Measurements from ENCODE around the gene EIF4E3. TPM values are rescaled to one million over a fixed set of nuclear protein-coding genes. Genes with fewer than 3 reads are reported as not detected.

EIF4E3 gene
- total RNA-seq (10 to 100 TPM; 40.7 to 42.5 (median 41.1) TPM), polyA plus RNA-seq (25.0 TPM)
- long read RNA-seq, donor 1, full-length matches to known transcripts = 204 of 244 reads
- long read RNA-seq, donor 1, partial matches to known transcripts = 4 of 244 reads
- long read RNA-seq, donor 1, other reads (novel, unspliced or antisense) = 36 of 244 reads
- long read RNA-seq, donor 2, full-length matches to known transcripts = 58 of 65 reads
- long read RNA-seq, donor 2, partial matches to known transcripts = 2 of 65 reads
- long read RNA-seq, donor 2, other reads (novel, unspliced or antisense) = 5 of 65 reads
- long read RNA-seq, donor 3, partial matches to known transcripts = 10 of 30 reads
- long read RNA-seq, donor 3, other reads (novel, unspliced or antisense) = 16 of 30 reads
- long read RNA-seq, donor 4, full-length matches to known transcripts = 86 of 105 reads
- long read RNA-seq, donor 4, partial matches to known transcripts = 1 of 105 reads
- long read RNA-seq, donor 4, other reads (novel, unspliced or antisense) = 18 of 105 reads

GRCh38 chr3:71725271-71725991 is at the start of gene EIF4E3:
Gene EIF4E3 (minus strand): TSS chr3:71725402. CDS start chr3:71725367, 35 bp downstream.
- 2% methylated on average over 80 of the region's 80 CpGs for WGBS
- H3K27ac ChIP-seq (ENCODE audit: low read length) = peak within 1 kb of the TSS; percentile 58
- H3K9me3 ChIP-seq (ENCODE audit: control insufficient read depth, low read length) = no peaks in the 10 kb centered on the region
- H3K4me1 ChIP-seq (ENCODE audit: control insufficient read depth, insufficient read depth, low read length) = peaks cover 7% of the 10 kb centered on the region
- intact Hi-C loops (cut with DNase I) = loop anchor here in 3 of 4 donors (10.0 kb wide), 1 partner anchor 1099 kb away; no protein-coding TSS in a partner anchor
- H3K4me3 ChIP-seq (ENCODE audit: low read length) = peak within 1 kb of the TSS; percentile 85
- H3K27me3 ChIP-seq (ENCODE audit: control insufficient read depth, insufficient read depth) = no peaks in the 10 kb centered on the region
- peak; percentile 64 to 68 for ATAC-seq
- peak; percentile 45 to 79 (median 71) for DNase-seq

- WGBS = 45% methylated on average over 1 of the region's 1 CpG
- no peaks in the 10 kb centered on the region for H3K9me3 ChIP-seq (ENCODE audit: control insufficient read depth, low read length)
- ATAC-seq (no peak), DNase-seq (no peak)
- H3K4me3 ChIP-seq (ENCODE audit: low read length) = no peak overlapping the region
- H3K27me3 ChIP-seq (ENCODE audit: control insufficient read depth, insufficient read depth) = peaks cover 2% of the 10 kb centered on the region
- H3K4me1 ChIP-seq (ENCODE audit: control insufficient read depth, insufficient read depth, low read length) = no peaks in the 10 kb centered on the region
- H3K27ac ChIP-seq (ENCODE audit: low read length) = no peak overlapping the region
- intact Hi-C loops (cut with DNase I) = no loop called here
Measured at GRCh38 chr3:71771884-71772283, 46.7 kb upstream of the EIF4E3 start.

- ATAC-seq (no peak), DNase-seq (no peak)
- no peaks in the 10 kb centered on the region for H3K4me1 ChIP-seq (ENCODE audit: control insufficient read depth, insufficient read depth, low read length)
- H3K4me3 ChIP-seq (ENCODE audit: low read length) = no peak overlapping the region
- intact Hi-C loops (cut with DNase I) = no loop called here
- WGBS = 65% methylated on average over 5 of the region's 5 CpGs
- H3K9me3 ChIP-seq (ENCODE audit: control insufficient read depth, low read length) = no peaks in the 10 kb centered on the region
- peaks cover 2% of the 10 kb centered on the region for H3K27me3 ChIP-seq (ENCODE audit: control insufficient read depth, insufficient read depth)
- H3K27ac ChIP-seq (ENCODE audit: low read length) = no peak overlapping the region
Measured at GRCh38 chr3:71771126-71771525, 45.9 kb upstream of the EIF4E3 start.

- Histone ChIP-seq H3K27me3 (ENCODE audit: control insufficient read depth, insufficient read depth) (no peaks in the 10 kb centered on the region), H3K4me1 (ENCODE audit: control insufficient read depth, insufficient read depth, low read length) (no peaks in the 10 kb centered on the region), H3K4me3 (ENCODE audit: low read length) (no peak overlapping the region), H3K9me3 (ENCODE audit: control insufficient read depth, low read length) (no peaks in the 10 kb centered on the region), H3K27ac (ENCODE audit: low read length) (no peak overlapping the region)
- no peak for DNase-seq
- intact Hi-C loops (cut with DNase I) = no loop called here
- 60% methylated on average over 5 of the region's 5 CpGs for WGBS
- no peak for ATAC-seq
Measured at GRCh38 chr3:71763426-71763825, 38.2 kb upstream of the EIF4E3 start.

- DNase-seq (no peak), ATAC-seq (no peak)
- intact Hi-C loops (cut with DNase I) = no loop called here
- H3K4me1 ChIP-seq (ENCODE audit: control insufficient read depth, insufficient read depth, low read length) = no peaks in the 10 kb centered on the region
- no peak overlapping the region for H3K27ac ChIP-seq (ENCODE audit: low read length)
- H3K27me3 ChIP-seq (ENCODE audit: control insufficient read depth, insufficient read depth) = no peaks in the 10 kb centered on the region
- H3K4me3 ChIP-seq (ENCODE audit: low read length) = no peak overlapping the region
- H3K9me3 ChIP-seq (ENCODE audit: control insufficient read depth, low read length) = no peaks in the 10 kb centered on the region
- WGBS = 86% methylated on average over 1 of the region's 1 CpG
Measured at GRCh38 chr3:71760140-71760539, 34.9 kb upstream of the EIF4E3 start.

GRCh38 chr3:71759401-71759800 is 34.2 kb upstream of the EIF4E3 start:
- H3K4me1 ChIP-seq (ENCODE audit: control insufficient read depth, insufficient read depth, low read length) = no peaks in the 10 kb centered on the region
- 70% methylated on average over 5 of the region's 5 CpGs for WGBS
- no peak overlapping the region for H3K4me3 ChIP-seq (ENCODE audit: low read length)
- DNase-seq (no peak), ATAC-seq (no peak)
- no peak overlapping the region for H3K27ac ChIP-seq (ENCODE audit: low read length)
- intact Hi-C loops (cut with DNase I) = no loop called here
- H3K27me3 ChIP-seq (ENCODE audit: control insufficient read depth, insufficient read depth) = no peaks in the 10 kb centered on the region
- H3K9me3 ChIP-seq (ENCODE audit: control insufficient read depth, low read length) = no peaks in the 10 kb centered on the region

- Histone ChIP-seq H3K4me3 (ENCODE audit: low read length) (no peak overlapping the region), H3K27ac (ENCODE audit: low read length) (no peak overlapping the region), H3K27me3 (ENCODE audit: control insufficient read depth, insufficient read depth) (no peaks in the 10 kb centered on the region), H3K4me1 (ENCODE audit: control insufficient read depth, insufficient read depth, low read length) (no peaks in the 10 kb centered on the region), H3K9me3 (ENCODE audit: control insufficient read depth, low read length) (no peaks in the 10 kb centered on the region)
- ATAC-seq = no peak
- no peak for DNase-seq
- WGBS = 88% methylated on average over 2 of the region's 2 CpGs
- intact Hi-C loops (cut with DNase I) = no loop called here
Measured at GRCh38 chr3:71758091-71758490, 32.9 kb upstream of the EIF4E3 start.

- Histone ChIP-seq H3K27me3 (ENCODE audit: control insufficient read depth, insufficient read depth) (no peaks in the 10 kb centered on the region), H3K9me3 (ENCODE audit: control insufficient read depth, low read length) (no peaks in the 10 kb centered on the region), H3K4me1 (ENCODE audit: control insufficient read depth, insufficient read depth, low read length) (no peaks in the 10 kb centered on the region), H3K27ac (ENCODE audit: low read length) (no peak overlapping the region), H3K4me3 (ENCODE audit: low read length) (peak overlapping the region; percentile 81)
- intact Hi-C loops (cut with DNase I) = no loop called here
- WGBS = 14% methylated on average over 65 of the region's 65 CpGs
- ATAC-seq (peak in 1 of 2 donors; percentile 24), DNase-seq (peak in 2 of 3 donors; percentile 31 to 41)
Measured at GRCh38 chr3:71754610-71755253, 29.5 kb upstream of the EIF4E3 start.

- H3K4me1 ChIP-seq (ENCODE audit: control insufficient read depth, insufficient read depth, low read length) = no peaks in the 10 kb centered on the region
- WGBS = under 1% methylated on average over 131 of the region's 131 CpGs
- ATAC-seq (peak; percentile 66 to 73), DNase-seq (peak; percentile 32 to 64 (median 60))
- H3K27ac ChIP-seq (ENCODE audit: low read length) = no peak within 1 kb of the TSS
- H3K4me3 ChIP-seq (ENCODE audit: low read length) = peak within 1 kb of the TSS; percentile 81
- H3K27me3 ChIP-seq (ENCODE audit: control insufficient read depth, insufficient read depth) = no peaks in the 10 kb centered on the region
- no peaks in the 10 kb centered on the region for H3K9me3 ChIP-seq (ENCODE audit: control insufficient read depth, low read length)
- intact Hi-C loops (cut with DNase I) = no loop called here
Measured at GRCh38 chr3:71753701-71754609, 28.8 kb upstream of the EIF4E3 start, which contains the start of gene GPR27. Gene GPR27 (plus strand): TSS chr3:71753855. CDS start chr3:71754050, 195 bp downstream.
